ENCODE measurements around the gene RNF113B.

RNF113B gene

GRCh38 chr13:98176777-98177608 lies at the start of gene RNF113B:
Gene RNF113B, minus strand, starts transcription at chr13:98177269. Its CDS starts 33 bp downstream, at chr13:98177236.
- DNase-seq: no peak

DNA sequence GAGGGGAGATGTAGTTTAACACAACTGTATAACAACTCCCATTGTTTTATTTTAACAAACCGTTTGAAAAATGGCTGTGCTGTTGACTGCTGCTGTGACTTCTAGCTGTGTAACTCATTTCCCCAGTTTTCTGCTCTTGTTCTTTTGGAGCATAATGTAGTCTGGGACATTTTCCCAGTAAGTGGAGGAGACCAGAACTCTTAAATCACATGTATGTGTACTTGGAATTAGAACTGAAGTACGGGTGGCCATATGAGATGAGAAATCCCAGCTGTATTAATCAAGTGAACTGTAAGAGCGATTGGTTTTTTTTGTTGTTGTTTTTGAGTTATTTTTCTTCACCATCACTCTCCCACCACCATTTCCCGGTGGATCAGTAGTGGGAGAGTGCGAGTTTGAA lies 49.4 kb upstream of the RNF113B start:
- DNase-seq: no peak

DNA sequence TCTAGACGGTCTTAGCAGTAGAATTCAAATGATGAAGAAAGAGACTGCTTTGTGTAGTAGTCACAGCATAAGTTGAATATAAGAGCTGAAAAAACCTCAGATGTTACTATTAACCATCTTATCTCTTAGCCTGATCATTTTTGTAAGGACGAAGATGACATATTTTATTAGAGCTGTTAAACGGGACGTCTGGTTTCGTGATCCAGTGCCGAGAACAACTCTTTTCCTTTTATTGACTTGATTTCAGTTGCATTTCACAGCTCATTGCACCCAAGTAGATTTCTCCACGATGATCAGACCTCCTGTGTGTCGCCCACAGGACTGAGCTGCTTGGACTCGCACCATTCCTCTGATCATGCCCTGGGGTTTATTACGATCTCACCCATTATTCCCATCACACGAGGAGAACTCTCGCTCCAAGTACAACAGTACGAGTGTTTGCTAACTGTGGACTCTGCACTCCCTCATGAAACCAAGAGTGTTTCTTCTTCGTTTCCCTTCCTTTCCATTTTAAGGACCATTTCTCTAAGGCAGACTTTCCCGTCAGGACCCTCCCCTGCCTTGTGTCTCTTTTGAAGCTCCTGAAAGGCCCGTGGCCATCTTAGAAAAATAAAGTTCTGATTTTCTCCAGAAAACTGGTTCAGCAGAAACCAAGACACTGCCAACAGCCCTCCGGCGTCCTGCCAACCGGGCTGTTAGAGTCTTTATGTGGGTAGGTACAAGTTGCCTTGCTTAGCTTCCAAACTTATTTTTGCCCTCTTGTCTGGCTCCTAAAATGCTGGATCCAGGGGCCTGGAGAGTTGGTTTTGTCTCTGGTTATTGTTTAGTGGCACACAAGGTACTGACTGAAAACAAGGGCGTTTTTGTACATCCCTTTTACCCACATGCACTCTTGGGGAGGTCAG lies 48.2 kb upstream of the RNF113B start:
- no peak for DNase-seq

GRCh38 chr13:98224557-98224956 lies 47.5 kb upstream of the RNF113B start:
- DNase-seq: no peak

GRCh38 chr13:98223741-98224140 lies 46.7 kb upstream of the RNF113B start:
- DNase-seq: no peak

GRCh38 chr13:98222816-98223215 lies 45.7 kb upstream of the RNF113B start:
- peak; percentile 84 for DNase-seq

GRCh38 chr13:98222081-98222554 lies 45.0 kb upstream of the RNF113B start:
- DNase-seq: no peak

- no peak for DNase-seq
Measured at GRCh38 chr13:98221234-98221633, 44.2 kb upstream of the RNF113B start.

- DNase-seq: no peak
Measured at GRCh38 chr13:98220271-98220791, 43.3 kb upstream of the RNF113B start.

DNA sequence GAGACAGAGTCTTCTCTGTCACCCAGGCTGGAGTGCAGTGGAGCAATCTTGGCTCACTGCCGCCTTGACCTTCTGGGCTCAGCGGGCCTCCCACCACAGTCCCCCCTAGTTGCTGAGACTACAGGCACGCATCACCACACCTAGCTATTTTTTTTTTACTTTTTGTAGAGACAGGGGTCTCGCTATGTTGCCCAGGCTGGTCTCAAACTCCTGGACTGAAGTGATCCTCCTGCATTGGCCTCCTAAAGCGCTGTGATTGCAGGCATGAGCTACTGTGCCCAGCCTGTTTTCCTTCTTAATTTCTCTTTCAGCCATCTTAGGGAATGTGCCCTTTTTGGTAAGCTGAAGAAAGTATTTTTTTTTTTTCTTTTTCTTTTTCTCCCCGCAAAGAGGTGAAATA lies 42.6 kb upstream of the RNF113B start:
- DNase-seq: no peak

- no peak for DNase-seq
Measured at GRCh38 chr13:98217597-98217996, 40.5 kb upstream of the RNF113B start.

- DNase-seq: no peak
Measured at GRCh38 chr13:98216711-98217285, 39.7 kb upstream of the RNF113B start.

- no peak for DNase-seq
Measured at GRCh38 chr13:98216135-98216565, 39.1 kb upstream of the RNF113B start.

DNA sequence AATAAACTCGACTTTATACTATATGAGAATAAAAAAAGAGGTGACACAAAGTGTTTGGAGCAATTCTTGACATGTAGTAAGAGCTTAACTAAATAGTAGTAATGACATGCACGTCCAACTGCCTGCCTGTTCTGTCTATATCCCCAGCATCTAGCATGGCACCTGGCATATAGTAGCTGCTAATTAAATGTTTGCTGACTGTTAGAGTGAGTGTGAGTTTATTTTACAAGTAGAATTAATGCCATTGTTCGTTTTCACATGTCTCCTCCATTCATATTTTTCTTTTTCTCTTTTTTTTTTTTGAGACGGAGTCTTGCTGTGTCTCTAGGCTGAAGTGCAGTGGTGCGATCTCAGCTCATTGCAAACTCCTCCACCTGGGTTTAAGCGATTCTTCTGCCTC lies 38.4 kb upstream of the RNF113B start:
- no peak for DNase-seq

DNA sequence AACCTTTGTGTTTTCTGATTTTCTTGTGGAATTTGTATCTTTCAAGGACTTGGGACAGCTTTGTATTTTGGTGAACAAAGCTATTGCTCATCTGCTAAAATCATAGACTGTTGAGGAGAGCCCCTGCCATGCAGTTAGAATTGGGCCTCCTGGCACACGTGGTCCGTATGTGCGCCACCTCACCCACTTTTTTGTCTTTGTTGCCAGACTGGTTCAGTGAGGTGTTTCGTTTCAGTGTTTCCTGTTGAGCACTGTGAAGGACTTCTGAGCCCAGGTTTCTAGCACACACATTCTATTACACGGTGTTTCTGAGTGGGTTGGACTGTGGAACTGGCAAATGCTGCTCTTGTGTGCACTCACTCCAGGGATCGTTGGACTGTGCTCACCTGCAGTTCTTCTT lies 37.6 kb upstream of the RNF113B start:
- DNase-seq: no peak

- no peak for DNase-seq
Measured at GRCh38 chr13:98214008-98214643, 37.1 kb upstream of the RNF113B start.

DNA sequence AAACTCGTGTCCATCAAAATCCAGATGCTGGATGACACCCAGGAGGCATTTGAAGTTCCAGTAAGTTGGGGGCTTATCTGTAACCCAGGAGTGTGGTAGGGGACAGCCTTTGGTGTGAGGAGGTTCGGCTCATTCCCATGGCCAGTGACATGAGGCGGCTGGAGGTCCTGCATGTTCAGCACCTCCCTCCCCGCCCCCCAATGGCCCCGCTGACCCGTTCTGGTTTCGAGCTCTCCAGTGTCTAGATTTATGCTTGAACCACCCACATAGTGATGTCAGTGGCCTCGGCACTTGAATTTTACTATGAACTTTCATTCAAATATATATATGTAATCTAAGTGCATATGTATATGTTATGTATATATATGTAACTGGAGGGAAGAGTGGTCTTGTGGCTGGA lies 36.3 kb upstream of the RNF113B start:
- DNase-seq: no peak

DNA sequence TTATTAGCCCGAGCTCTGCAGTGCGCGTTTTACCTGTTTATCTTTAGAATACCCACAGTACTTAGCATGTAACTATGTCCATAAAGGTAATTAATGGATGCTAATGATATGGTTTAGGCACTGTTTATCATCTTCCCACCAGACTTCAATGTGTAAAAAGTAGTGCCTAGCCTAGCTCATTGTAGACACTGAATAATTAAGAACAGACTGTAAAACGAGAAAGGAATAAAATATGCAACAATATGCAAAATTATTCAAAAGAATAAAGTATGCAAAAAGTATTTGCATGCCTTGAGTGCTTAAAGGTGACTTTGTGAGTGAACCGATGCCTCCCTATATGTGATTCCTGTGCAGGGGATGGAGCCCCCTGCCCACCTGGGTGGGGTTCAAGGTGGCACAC lies 35.7 kb upstream of the RNF113B start:
- DNase-seq: no peak

- DNase-seq: no peak
Measured at GRCh38 chr13:98208606-98209005, 31.5 kb upstream of the RNF113B start.

GRCh38 chr13:98207416-98207815 lies 30.3 kb upstream of the RNF113B start:
- no peak for DNase-seq

DNA sequence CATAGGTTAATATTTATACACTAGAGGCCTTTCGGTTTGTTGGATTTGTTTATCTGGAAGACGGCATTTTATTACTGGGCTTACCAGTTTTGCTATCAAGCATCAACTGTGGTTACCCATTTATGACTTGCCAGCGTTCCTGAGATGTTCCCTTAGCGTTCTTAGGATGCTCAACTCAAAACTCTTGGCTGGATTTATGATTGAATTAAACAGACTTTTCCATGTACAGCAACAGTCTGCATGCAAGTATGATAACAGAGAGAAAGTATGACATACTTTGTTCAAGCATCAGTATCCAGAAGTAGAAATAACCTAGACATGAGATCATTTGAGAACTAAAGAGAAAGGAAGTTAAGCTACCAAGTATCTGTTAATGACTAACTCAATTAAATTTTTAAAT lies 29.9 kb upstream of the RNF113B start:
- DNase-seq: no peak

- no peak for DNase-seq
Measured at GRCh38 chr13:98204546-98204945, 27.5 kb upstream of the RNF113B start.

All from hematopoietic multipotent progenitor cell treated with erythropoietin and hydrocortisone succinate and interleukin-3 and kit ligand, for 6 days (in vitro differentiated cells).